Breast epithelium (tissue), 3 donors: ENCODE data around the gene COL16A1.

ENCODE experiments used
- CTCF ChIP-seq, 3 donors: fragments of 450-650 bp; IDR thresholded peaks; one replicate each; pipeline ENCODE4 v1.5.1; 2016 to 2017; ENCODE audit warnings: antibody characterized with exemption in 3 of 3, mild to moderate bottlenecking in 3 of 3, moderate library complexity in 3 of 3
- POLR2A ChIP-seq: fragments of 450-650 bp; IDR thresholded peaks from one replicate; pipeline ENCODE4 v1.6.1; 2016; ENCODE audit warnings: antibody characterized with exemption, mild to moderate bottlenecking, moderate library complexity
- POLR2AphosphoS5 ChIP-seq, 3 donors: sonication (generic); formaldehyde crosslinking; IDR thresholded peaks; one replicate each; pipeline ENCODE4 v1.6.1; 2017; ENCODE audit warnings: antibody characterized with exemption in 3 of 3

- no peak for TF ChIP-seq POLR2AphosphoS5 (IDR thresholded peaks at IDR 0.05)
- no peak for TF ChIP-seq CTCF (IDR thresholded peaks at IDR 0.05)
- TF ChIP-seq POLR2A: no peak
Observed at GRCh38 chr1:31651089-31651420, 52.8 kb downstream of the COL16A1 start.
